ENCODE measurements around the gene CELA3B. TPM values are rescaled to one million over a fixed set of nuclear protein-coding genes. Genes with fewer than 3 reads are reported as not detected.

The CELA3B gene
- total and polyA plus RNA-seq, 2 experiments from 2014 or later = not detected

DNA sequence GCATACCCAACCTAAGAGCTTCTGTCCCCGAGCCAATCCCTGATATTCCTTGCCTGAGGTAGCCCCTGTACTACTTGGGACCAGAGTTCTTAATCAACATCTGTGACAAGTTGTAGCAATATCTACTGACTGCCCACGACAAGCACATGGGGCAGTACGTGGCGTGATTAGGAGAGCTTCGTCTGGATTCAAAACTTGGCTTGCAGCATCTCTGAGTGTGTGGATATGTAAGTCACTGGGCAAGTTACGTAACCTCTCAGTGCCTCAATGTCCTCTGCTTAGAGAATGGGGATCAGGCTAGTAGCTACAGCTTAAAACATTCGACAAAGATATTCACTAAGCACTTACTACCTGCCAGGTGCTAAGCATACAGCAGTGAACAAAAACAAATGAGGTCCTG is 44.7 kb upstream of the CELA3B start:
- peak in 1 of 2 donors; percentile 87 for DNase-seq (ENCODE audit: low read depth in 1 of 2, low spot score in 1 of 2)
- Histone ChIP-seq H3K9me3 (ENCODE audit: low read depth) (no peaks in the 10 kb centered on the region), H3K27me3 (no peaks in the 10 kb centered on the region), H3K27ac (peak overlapping the region; percentile 93), H3K36me3 (no peaks in the 10 kb centered on the region), H3K4me3 (no peak overlapping the region), H3K4me1 (ENCODE audit: low read depth) (peaks cover 56% of the 10 kb centered on the region)
- TF ChIP-seq, protein P1, sequence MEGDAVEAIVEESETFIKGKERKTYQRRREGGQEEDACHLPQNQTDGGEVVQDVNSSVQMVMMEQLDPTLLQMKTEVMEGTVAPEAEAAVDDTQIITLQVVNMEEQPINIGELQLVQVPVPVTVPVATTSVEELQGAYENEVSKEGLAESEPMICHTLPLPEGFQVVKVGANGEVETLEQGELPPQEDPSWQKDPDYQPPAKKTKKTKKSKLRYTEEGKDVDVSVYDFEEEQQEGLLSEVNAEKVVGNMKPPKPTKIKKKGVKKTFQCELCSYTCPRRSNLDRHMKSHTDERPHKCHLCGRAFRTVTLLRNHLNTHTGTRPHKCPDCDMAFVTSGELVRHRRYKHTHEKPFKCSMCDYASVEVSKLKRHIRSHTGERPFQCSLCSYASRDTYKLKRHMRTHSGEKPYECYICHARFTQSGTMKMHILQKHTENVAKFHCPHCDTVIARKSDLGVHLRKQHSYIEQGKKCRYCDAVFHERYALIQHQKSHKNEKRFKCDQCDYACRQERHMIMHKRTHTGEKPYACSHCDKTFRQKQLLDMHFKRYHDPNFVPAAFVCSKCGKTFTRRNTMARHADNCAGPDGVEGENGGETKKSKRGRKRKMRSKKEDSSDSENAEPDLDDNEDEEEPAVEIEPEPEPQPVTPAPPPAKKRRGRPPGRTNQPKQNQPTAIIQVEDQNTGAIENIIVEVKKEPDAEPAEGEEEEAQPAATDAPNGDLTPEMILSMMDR (IDR thresholded peaks at IDR 0.05; ENCODE audit: low read depth, low read length) = no peak

DNA sequence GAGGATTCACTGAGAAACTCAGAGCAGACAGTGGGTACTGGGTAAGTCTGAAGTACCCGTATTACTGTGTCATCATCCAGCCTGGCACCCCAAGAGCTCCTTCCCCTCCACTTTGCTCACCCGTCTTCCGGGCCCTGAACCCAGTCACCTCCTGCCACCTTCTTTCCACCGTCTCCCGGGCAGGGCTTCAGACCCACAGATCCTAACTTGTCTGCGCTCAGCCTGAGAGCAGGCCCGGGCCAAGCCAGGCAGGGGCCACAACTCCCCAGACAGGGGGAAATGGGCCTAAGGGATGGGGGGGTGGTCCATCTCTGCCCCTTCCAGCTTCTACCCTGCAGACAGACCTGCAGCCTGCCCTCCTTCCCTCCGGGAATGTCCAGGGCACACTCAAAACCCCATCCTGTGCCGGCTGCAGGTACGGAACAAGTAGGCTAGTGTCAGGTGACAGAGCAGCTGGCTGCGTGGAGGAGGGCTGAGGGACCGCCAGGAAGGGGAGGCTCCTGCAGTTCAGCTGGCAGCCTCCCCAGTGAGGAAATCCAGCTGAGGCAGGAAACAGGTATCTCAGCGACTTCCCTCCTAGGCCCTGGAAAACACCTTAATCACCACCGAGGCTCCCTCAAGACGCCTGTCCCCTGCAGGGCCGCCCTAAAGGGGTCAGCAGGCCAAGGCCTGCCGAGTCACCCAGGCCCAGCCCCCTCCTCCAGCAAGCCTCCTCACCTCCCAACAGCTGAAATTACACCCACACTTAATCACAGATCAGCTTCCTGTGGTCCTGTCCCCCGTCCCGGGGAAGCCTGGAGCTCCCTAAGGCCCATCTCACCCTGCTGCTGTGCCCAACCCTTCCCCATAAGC is 43.2 kb upstream of the CELA3B start:
- H3K27me3 ChIP-seq = no peaks in the 10 kb centered on the region
- H3K4me3 ChIP-seq = no peak overlapping the region
- H3K9me3 ChIP-seq (ENCODE audit: low read depth) = no peaks in the 10 kb centered on the region
- H3K4me1 ChIP-seq (ENCODE audit: low read depth) = peaks cover 67% of the 10 kb centered on the region
- peak overlapping the region; percentile 58 for H3K27ac ChIP-seq
- DNase-seq (ENCODE audit: low read depth in 1 of 2, low spot score in 1 of 2) = peak in 1 of 2 donors; percentile 47
- no peaks in the 10 kb centered on the region for H3K36me3 ChIP-seq
- TF ChIP-seq, protein P1 (IDR thresholded peaks at IDR 0.05; ENCODE audit: low read depth, low read length) = no peak

DNA sequence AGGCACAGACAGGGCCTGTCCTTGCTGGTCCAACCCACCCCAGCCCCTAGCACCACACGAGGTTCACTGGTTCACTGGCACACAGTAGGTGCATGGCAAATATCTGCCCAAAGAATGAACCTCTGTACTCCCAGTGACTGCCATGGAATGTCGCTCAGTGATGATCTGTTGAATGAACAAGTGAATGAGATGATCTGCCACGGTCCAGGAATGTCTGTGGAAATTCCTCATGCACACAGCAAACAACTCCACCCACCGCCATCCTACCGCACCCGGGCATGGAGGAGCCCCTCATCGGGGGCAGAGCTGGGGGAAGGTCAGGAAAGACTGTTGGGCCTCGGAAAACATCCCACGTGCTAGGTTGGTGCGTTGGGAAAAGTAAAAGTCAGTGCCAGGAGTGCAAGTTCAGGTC is 41.4 kb upstream of the CELA3B start:
- H3K27ac ChIP-seq = peak overlapping the region; percentile 32
- DNase-seq (ENCODE audit: low read depth in 1 of 2, low spot score in 1 of 2) = no peak
- no peaks in the 10 kb centered on the region for H3K27me3 ChIP-seq
- H3K4me1 ChIP-seq (ENCODE audit: low read depth) = peaks cover 77% of the 10 kb centered on the region
- TF ChIP-seq, protein P1 (IDR thresholded peaks at IDR 0.05; ENCODE audit: low read depth, low read length) = no peak
- H3K36me3 ChIP-seq = no peaks in the 10 kb centered on the region
- H3K4me3 ChIP-seq = no peak overlapping the region
- H3K9me3 ChIP-seq (ENCODE audit: low read depth) = no peaks in the 10 kb centered on the region

DNA sequence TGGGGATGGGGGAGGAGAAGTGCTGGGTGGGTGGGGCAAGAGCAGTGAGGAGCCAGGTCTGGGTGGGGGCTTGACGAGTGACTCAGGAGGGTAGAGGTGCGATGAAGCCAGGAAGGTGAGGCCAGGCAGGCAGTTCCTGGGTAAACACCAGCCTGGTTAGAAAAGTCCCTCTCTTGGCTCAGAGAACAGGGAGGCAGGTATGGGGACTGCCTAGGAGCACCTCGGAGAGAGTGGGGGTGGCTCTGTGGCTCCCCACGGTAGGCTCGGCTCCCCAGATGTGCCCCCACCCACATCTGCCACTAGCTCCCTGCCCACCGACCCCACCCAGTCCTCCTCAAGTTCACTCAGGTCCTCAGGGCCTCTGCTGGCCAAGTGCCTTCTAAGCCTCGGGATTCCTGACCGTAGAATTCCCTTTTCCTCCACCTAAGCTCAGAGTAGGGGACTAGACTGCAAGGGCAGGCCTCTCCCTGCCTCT is 40.9 kb upstream of the CELA3B start:
- TF ChIP-seq, protein P1 (IDR thresholded peaks at IDR 0.05; ENCODE audit: low read depth, low read length) = no peak
- Histone ChIP-seq H3K27ac (peak overlapping the region; percentile 49), H3K36me3 (no peaks in the 10 kb centered on the region), H3K4me3 (peak overlapping the region; percentile 79), H3K4me1 (ENCODE audit: low read depth) (peaks cover 72% of the 10 kb centered on the region), H3K27me3 (no peaks in the 10 kb centered on the region), H3K9me3 (ENCODE audit: low read depth) (no peaks in the 10 kb centered on the region)
- DNase-seq (ENCODE audit: low read depth in 1 of 2, low spot score in 1 of 2) = no peak

DNA sequence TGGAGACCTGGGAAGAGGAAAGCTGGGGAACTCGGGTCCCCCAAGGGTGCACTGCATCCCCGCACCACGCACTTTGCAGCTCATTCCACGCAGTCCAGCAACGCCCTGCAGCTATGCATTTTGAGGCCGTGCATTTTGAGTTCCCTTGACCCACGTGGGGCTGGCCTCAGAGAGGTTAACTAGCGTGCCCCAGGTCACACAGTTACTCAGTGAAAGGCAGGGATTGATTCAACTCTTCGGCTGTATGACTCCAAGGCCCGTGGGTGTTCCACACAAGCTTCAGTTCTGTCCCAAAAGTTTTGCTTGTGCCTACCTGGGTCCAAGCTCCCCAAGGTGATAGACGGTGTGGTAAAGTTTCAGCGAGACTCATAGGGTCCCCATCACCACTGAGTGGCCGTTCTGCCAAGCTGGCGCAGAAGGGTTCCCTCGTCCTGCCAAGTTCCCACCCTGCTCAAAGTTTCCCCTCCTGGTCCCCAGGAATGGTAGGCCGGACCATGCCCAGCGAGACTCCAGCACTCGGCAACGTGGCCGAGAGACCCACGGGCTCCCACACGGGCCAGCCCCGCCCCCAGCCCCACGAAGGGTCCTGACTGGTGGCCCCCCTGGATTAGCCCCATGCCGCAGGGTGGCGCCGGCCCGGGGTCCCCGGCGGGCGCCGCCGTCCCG is 40.3 kb upstream of the CELA3B start:
- Histone ChIP-seq H3K4me3 (peak overlapping the region; percentile 79), H3K36me3 (no peaks in the 10 kb centered on the region), H3K27me3 (no peaks in the 10 kb centered on the region), H3K27ac (peak overlapping the region; percentile 58), H3K9me3 (ENCODE audit: low read depth) (no peaks in the 10 kb centered on the region), H3K4me1 (ENCODE audit: low read depth) (peaks cover 66% of the 10 kb centered on the region)
- DNase-seq (ENCODE audit: low read depth in 1 of 2, low spot score in 1 of 2) = no peak
- TF ChIP-seq, protein P1 (IDR thresholded peaks at IDR 0.05; ENCODE audit: low read depth, low read length) = no peak

Data from cardiac muscle cell (in vitro differentiated cells and primary cell).